GM12865 (cell line): Measurements from ENCODE around the gene CFAP54.

ENCODE experiments used
- DNase-seq: peaks from one replicate; pipeline ENCODE4 v3.0.0; 2010; ENCODE audit warnings: low read depth
- H3K4me3 ChIP-seq: 2 replicates; pipeline ENCODE4 v1.5.1; 2011; ENCODE audit warnings: mild to moderate bottlenecking, low read depth, low read length, control low read depth
- TF ChIP-seq, protein P1 (sequence below): IDR thresholded peaks from 2 replicates; pipeline ENCODE4 v1.5.1; 2011; ENCODE audit warnings: low read length, control low read depth, low read depth, inconsistent platforms; ENCODE audit not compliant: insufficient read depth; ENCODE audit errors: missing control alignments

Gene CFAP54

DNA sequence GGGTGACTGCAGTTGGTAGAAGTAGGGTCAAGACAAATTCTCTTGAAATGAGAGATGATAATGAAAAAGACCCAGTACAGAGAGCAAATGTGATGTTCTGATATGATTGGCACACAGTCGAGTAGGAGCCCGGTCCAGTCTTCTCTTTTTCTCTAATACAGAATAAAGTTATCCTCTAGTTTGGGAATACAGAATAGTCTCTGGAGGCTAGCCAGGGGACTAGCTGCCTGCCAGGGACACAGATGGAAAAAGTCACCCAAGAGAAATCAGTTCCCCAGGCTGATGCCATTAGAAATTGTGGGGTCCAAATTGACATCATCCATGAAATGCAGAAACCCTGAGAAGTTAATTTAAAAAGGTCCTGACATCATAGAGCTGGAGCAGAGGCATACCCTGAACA, 240.5 kb downstream of the CFAP54 start:
- H3K4me3 ChIP-seq: no peak overlapping the region
- no peak for DNase-seq
- TF ChIP-seq, protein P1, sequence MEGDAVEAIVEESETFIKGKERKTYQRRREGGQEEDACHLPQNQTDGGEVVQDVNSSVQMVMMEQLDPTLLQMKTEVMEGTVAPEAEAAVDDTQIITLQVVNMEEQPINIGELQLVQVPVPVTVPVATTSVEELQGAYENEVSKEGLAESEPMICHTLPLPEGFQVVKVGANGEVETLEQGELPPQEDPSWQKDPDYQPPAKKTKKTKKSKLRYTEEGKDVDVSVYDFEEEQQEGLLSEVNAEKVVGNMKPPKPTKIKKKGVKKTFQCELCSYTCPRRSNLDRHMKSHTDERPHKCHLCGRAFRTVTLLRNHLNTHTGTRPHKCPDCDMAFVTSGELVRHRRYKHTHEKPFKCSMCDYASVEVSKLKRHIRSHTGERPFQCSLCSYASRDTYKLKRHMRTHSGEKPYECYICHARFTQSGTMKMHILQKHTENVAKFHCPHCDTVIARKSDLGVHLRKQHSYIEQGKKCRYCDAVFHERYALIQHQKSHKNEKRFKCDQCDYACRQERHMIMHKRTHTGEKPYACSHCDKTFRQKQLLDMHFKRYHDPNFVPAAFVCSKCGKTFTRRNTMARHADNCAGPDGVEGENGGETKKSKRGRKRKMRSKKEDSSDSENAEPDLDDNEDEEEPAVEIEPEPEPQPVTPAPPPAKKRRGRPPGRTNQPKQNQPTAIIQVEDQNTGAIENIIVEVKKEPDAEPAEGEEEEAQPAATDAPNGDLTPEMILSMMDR: no peak

DNA sequence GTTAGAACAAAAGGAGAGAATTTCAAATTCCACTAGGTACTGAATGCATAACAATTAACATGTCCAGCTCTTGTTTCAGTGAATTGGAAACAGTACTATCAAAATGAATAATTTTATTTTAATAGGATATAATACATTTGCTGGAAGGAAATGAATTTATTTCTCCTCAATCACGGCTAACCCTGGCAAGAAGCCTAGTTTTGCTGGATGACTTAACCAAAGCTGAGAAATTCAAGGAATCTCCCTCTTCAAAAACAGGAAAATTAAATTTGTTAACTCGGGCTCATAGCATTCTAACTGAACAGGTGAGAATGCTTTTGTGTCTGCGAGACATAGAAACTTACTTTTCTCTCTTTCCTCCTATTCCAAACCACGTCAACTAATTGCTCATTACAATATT, 254.2 kb downstream of the CFAP54 start:
- TF ChIP-seq, protein P1: no peak
- H3K4me3 ChIP-seq: no peak overlapping the region
- DNase-seq: no peak

- TF ChIP-seq, protein P1: no peak
- DNase-seq: no peak
- no peak overlapping the region for H3K4me3 ChIP-seq
Observed at GRCh38 chr12:96749999-96750398, 260.6 kb downstream of the CFAP54 start.

- no peak overlapping the region for H3K4me3 ChIP-seq
- no peak for DNase-seq
- TF ChIP-seq, protein P1: no peak
Observed at GRCh38 chr12:96751626-96752025, 262.2 kb downstream of the CFAP54 start.

- TF ChIP-seq, protein P1: no peak
Observed at GRCh38 chr12:96752211-96752610, 262.8 kb downstream of the CFAP54 start.

GRCh38 chr12:96766232-96766631, 276.9 kb downstream of the CFAP54 start:
- DNase-seq: no peak
- TF ChIP-seq, protein P1: no peak
- no peak overlapping the region for H3K4me3 ChIP-seq

More at GRCh38 chr12:96752211-96752610, 262.8 kb downstream of the CFAP54 start:
- no peak for DNase-seq
- no peak overlapping the region for H3K4me3 ChIP-seq

GRCh38 chr12:96769400-96769799, 280.0 kb downstream of the CFAP54 start:
- TF ChIP-seq, protein P1: no peak
- no peak overlapping the region for H3K4me3 ChIP-seq
- no peak for DNase-seq
